GM18861 (cell line): ENCODE measurements around the gene ZNF415.
"Not testable (repeated sequence)": the region's sequence is repeated elsewhere in the genome, so short reads cannot be mapped to it uniquely, and the experiment has no call there.

Source experiments
- ATAC-seq: cut with Tn5 transposase; IDR thresholded peaks from one replicate; pipeline ENCODE4 v1.9.1; 2021; ENCODE audit not compliant: unreplicated experiment

ZNF415 gene

DNA sequence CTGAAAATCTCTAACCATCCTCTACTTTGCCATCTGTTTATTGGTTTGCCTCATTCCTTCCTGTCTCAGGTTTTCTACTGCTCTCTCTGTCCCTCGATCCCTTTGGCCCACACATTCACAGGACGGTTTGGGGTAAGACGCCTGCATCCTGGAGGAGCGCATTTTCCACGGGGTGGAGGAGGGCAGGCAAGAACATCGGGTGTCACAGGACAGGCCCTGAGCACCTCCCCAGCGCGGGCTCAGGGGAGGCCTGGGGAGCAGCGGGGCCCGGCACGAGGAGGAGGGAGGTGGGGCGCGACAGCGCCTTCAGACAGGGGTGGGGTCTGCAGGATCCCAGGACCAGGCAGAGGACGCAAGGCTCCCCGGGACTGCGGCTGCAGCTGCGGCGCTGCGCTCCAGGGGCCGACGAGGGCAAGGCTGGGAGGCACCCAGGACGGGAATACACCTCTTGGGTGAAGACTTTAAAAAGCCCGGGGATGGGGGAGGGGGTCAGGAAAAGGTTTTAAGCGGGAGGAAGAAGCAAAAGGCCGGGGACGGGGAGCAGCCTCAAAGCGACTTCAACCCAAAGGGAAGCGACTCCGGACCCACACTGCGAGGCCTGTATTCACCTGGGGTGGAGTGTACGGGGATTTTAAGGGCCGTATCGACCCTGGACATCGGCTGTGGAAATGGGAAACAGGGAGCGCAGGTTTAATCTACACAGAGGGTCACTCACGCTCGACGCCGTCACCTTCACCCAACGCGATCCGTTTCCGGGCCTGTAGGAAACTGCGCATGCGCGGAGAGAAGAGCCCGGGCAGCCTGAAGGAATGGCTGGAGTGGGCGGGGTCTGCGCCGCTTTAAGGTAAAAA lies at the start of gene ZNF415:
Gene ZNF415 (minus strand): TSS at position 770 of the 851 bp plus-strand sequence. CDS start 10,234 bp downstream, outside the sequence.
- ATAC-seq = no peak

GRCh38 chr19:53182202-53182601 lies 49.5 kb upstream of the ZNF415 start:
- no peak for ATAC-seq

GRCh38 chr19:53177986-53178385 lies 45.3 kb upstream of the ZNF415 start:
- no peak for ATAC-seq

DNA sequence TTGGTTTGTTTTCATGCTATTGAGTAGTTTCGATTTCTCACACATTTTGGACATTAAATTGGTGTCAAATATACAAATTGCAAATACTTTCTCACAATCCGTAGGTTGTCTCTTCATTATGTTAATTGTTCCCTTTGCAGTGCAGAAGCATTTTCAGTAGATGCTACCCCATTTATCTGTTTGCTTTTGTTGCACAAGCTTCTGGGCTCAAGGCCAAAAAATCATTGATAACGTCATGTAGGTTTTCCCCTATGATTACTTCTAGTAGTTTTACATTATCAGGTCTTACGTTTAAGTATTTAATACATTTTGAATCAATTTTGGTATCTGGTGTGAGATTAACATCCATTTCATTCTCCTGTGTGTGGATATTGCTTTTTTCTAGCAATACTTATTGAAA lies 40.2 kb upstream of the ZNF415 start:
- ATAC-seq = no peak

DNA sequence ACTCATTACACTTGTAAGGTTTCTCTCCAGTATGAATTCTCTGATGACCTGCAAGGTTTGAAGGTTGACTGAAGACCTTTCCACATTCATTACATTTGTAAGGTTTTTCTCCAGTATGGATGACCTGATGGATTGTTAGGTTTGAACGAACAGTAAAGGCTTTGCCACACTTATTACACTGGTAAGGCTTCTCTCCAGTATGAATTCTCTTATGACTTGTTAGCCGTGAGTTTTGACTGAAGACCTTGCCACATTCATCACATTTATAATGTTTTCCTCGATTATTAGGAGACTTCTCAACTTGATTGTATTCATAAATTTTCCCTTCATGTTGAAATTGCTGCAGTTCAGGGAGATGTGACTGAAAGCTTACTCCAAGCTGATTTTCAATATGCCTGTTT lies 33.0 kb upstream of the ZNF415 start:
- no peak for ATAC-seq

GRCh38 chr19:53161123-53161522 lies 28.4 kb upstream of the ZNF415 start:
- ATAC-seq = no peak

- ATAC-seq = no peak
These were observed 27.6 kb upstream of the ZNF415 start for GRCh38 chr19:53160350-53160749.

- no peak for ATAC-seq
These were observed 25.5 kb upstream of the ZNF415 start for GRCh38 chr19:53158119-53158656.

- no peak for ATAC-seq
These were observed 24.9 kb upstream of the ZNF415 start for GRCh38 chr19:53157626-53158025.

DNA sequence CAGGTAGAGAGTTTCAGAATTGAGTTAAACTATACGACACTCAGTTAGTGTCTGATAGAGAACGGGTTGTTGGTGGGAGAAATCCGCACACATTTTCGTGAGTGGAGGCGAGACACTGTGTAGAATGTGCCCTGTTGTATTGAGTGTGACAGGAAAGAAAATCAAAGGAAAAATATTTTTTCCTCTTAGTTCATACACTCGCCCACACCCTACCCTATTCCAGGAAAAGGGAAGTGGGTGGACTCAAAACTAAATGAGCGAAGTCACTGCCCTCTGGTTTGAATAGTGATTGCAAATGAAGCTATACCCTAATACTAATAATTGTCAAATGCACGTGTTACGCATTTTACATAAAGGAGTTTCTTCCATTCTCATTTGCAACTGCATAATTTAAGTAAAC lies 24.1 kb upstream of the ZNF415 start:
- ATAC-seq = no peak

DNA sequence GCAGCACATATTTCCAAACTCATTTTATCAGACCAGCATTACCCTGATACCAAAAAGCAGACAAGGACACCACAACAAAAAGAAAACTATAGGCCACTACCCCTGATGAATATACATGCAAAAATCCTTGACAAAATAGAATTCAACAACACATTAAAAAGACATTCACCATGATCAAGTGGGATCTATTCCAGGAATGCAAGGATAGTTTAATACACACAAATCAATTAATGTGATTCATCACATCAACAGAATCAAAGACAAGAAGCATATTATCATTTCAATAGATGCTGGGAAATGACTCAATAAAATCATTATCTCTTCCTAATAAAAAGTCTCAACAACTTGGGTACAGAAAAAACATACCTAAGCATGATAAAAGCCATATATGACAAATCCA lies 14.9 kb upstream of the ZNF415 start:
- no peak for ATAC-seq

- ATAC-seq = no peak
These were observed 7.6 kb upstream of the ZNF415 start for GRCh38 chr19:53140351-53140750.

DNA sequence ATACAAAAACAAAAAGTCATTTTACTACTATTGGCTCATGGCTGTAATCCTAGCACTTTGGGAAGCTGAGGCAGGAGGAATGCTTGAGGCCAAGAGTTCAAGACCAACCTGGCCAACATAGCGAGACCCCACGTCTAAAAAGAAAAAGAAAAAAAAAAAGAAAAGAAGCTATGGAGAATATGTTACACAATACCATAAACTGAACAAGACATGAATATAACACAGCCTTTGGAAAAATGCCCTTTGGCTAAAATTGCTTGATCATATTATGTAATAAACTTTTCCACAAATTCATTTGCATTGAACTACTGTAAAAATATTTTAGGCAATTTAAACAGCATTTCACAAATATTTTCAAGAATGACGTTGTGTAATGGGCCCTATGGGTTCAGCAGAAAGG lies 3.7 kb upstream of the ZNF415 start:
- no peak for ATAC-seq

DNA sequence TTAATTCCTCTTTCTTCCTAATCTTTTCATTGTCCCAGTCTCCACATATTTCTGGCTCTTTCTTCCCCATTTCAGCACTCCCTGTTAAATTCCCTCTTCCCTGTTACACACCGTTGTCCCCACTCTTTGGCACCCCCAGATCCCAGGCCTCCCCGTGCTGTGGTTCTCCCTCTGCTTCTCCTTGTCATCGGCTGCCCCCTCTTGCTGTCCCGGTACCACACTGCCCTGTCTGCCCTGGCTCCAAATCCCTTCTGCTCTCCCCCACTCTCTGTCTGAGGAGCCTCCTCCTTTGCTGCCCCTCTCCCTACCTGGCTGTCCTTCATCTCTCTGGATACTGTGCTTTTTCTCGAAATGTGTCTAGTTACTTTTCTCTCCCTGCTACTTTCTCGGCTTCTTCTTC lies 983 bp downstream of the ZNF415 start:
- no peak for ATAC-seq

DNA sequence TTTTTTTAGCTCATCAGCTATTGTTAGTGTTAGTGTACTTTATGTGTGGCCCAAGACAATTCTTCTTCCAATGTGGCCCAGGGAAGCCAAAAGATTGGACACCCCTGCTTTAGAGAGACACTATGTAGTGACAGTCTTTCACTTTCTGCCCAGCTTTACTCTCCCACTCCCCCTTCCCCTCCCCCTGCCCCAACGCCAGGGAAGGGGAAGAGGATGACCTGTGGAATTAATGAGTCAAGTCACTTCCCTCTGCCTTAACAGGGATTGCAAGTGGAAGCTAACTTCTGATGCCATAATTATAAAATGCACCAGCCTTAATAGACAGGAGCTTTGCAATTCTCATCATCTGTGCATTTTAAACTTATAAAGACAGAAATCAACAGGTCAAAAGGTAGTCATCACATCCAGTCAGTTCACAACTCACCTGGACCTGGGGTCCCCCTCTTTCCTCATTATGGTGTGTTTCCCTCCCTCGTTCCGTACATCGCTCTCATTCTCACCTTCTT lies 1.6 kb downstream of the ZNF415 start:
- no peak for ATAC-seq

GRCh38 chr19:53130506-53130905 lies 2.2 kb downstream of the ZNF415 start:
- ATAC-seq = no peak

DNA sequence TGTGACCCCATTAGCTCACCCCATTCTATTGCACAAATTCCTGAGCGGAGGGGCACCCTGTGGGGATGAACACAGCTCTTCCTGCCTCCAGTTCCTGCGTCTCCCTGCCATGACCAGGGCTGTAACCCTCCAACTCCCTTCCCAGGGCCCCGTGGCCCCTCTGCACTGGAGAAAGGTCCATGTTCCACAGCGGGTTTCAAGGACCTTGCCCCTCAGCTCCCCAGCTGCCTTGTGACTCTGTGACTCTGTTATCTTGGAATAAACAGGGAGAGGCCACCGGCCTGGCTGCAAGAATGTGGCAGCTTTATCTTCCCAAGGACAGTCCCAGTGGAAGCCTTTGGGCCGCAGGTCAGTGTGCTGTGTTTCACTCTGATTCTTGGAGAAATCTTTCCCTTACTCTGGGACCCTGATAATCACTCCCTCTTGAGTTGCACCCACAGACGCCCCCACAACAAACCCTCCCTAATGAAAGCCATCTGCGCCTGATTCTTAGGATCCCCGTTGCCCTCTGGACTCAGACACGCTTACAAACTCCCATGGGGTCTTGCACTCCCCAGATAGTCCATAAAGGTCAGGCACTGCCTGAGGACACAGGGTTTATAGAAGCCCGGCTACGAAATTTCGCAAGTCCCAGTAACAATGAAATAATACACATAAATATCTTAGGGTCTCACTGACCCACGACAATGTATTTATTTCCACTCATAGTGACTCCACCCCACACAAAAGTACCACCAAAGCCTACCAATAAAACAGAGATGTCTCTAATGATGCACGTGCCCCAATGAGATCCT lies 5.8 kb downstream of the ZNF415 start:
- ATAC-seq = not testable (repeated sequence)

DNA sequence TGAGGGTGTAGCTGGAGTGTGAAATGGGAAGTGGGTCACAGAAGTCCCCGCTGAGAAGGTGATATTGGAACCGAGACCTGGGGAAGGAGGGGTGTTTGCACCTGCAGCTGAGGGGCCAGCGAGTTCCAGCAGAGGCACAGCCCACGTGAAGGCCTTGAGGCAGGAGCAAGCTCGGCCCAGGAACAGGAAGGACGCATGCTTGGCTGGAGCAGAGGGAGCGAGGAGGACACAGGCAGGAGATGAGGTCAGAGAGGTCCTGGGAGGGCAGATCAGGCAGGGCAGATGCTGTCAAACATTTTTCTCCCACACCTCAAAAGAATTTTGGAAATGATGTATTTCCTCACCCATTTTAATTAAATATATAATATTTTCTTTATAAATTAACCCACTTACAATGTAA lies 9.3 kb downstream of the ZNF415 start:
- no peak for ATAC-seq

DNA sequence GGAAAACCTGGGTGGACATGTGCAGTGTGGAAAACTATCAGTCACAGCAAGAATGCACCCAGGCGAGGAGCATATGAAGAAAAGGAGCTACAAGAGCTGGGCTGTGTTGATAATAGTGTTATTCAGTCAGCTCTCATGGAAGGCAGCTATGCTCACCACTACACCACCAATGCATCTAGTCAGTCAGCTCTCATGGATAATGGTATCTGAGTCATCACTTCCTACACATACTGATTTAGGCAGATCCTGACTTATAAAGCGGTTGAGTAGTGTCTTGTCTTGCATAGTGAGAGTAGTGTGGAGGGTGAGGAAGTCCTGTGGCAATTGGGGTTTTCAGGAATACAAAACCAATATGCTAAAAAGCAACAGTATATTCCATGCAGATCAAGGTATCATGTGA lies 20.4 kb downstream of the ZNF415 start:
- ATAC-seq = no peak

GRCh38 chr19:53109527-53109926 lies 23.2 kb downstream of the ZNF415 start:
- ATAC-seq = no peak
